ENCODE measurements around the gene ERBB4.
"Not testable (repeated sequence)": the region's sequence is repeated elsewhere in the genome, so short reads cannot be mapped to it uniquely, and the experiment has no call there.

The ERBB4 gene

DNA sequence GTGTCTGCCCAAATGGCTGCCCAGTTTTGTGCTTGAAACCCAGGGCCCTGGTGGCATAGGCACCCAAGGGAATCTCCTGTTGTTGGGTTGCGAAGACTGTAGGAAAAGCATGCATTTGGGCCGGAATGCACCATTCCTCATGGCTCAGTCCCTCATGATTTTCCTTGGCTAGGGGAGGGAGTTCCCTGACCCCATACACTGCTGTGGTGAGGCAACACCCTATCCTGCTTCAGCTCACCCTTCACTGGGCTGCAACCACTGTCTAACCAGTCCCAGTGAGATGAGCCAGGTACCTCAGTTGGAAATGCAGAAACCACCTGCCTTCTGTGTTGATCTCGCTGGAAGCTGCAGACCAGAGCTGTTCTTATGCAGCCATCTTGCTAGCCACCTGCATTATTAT is 300.4 kb downstream of the ERBB4 start:
- not testable (repeated sequence) for H3K27me3 ChIP-seq (ENCODE audit: control insufficient read depth in 2 of 2, insufficient read depth in 2 of 2, low read length in 2 of 2); H3K4me1 ChIP-seq (ENCODE audit: control insufficient read depth in 2 of 2, insufficient read depth in 2 of 2, low read length in 2 of 2); H3K36me3 ChIP-seq (ENCODE audit: control insufficient read depth in 2 of 2, insufficient read depth in 2 of 2, low read length in 2 of 2); H3K4me3 ChIP-seq (ENCODE audit: low read length in 2 of 2); H3K9me3 ChIP-seq (ENCODE audit: control insufficient read depth in 2 of 2, low read length in 2 of 2); H3K9ac ChIP-seq (ENCODE audit: low read depth in 1 of 2, low read length in 2 of 2); H3K27ac ChIP-seq (ENCODE audit: low read depth in 2 of 2, low read length in 2 of 2)

DNA sequence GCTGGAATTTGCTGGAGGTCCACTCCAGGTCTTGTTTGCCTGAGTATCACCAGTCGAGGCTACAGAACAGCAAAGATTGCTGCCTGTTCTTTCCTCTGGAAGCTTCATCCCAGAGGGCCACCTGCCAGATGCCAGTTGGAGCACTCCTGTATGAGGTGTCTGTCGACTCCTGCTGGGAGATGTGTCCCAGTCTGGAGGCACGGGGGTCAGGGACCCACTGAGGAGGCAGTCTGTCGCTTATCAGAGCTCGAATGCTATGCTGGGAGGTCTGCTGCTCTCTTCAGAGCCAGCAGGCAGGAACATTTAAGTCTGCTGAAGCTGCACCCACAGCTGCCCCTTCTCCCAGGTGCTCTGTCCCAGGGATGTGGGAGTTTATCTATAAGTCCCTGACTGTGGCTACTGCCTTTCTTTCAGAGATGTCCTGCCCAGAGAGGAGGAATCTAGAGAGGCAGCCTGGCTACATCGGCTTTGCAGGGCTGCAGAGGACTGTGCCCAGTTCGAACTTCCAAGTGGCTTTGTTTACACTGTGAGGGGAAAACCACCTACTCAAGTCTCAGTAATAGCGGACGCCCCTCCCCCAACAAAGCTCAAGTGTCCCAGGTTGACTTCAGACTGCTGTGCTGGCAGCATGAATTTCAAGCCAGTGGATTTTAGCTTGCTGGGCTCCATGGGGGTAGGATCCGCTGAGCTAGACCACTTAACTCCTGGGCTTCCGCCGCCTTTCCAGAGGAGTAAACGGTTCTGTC is 301.1 kb downstream of the ERBB4 start:
- Histone ChIP-seq H3K36me3 (ENCODE audit: control insufficient read depth in 2 of 2, insufficient read depth in 2 of 2, low read length in 2 of 2) (no peaks in the 10 kb centered on the region), H3K9me3 (ENCODE audit: control insufficient read depth in 2 of 2, low read length in 2 of 2) (no peaks in the 10 kb centered on the region)

DNA sequence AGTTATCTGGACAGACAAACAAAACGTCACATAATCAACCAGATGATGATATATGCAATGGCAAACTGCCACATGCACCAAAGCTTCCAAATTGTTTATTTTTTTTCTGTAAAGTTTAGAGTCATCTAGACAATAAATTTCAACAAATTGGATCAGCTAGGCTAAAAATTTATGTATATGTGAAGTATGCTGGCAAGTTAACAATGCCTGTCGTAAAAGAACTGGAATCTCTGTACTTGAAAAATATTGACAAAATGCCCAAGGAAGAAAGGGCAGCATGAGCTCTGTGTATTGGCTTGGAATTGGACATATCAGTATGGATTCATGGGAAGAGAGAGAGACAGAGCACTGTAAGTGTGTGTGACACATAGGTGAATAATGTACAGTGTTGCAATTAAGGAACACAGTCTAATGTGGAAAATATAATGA is 309.8 kb downstream of the ERBB4 start:
- Histone ChIP-seq H3K4me1 (ENCODE audit: control insufficient read depth in 2 of 2, insufficient read depth in 2 of 2, low read length in 2 of 2) (no peaks in the 10 kb centered on the region), H3K9me3 (ENCODE audit: control insufficient read depth in 2 of 2, low read length in 2 of 2) (no peaks in the 10 kb centered on the region), H3K36me3 (ENCODE audit: control insufficient read depth in 2 of 2, insufficient read depth in 2 of 2, low read length in 2 of 2) (no peaks in the 10 kb centered on the region), H3K27me3 (ENCODE audit: control insufficient read depth in 2 of 2, insufficient read depth in 2 of 2, low read length in 2 of 2) (no peaks in the 10 kb centered on the region), H3K27ac (ENCODE audit: low read depth in 2 of 2, low read length in 2 of 2) (no peak overlapping the region), H3K9ac (ENCODE audit: low read depth in 1 of 2, low read length in 2 of 2) (no peak overlapping the region), H3K4me3 (ENCODE audit: low read length in 2 of 2) (no peak overlapping the region)

More for the DNA sequence above, 301.1 kb downstream of the ERBB4 start:
- Histone ChIP-seq H3K27me3 (ENCODE audit: control insufficient read depth in 2 of 2, insufficient read depth in 2 of 2, low read length in 2 of 2) (no peaks in the 10 kb centered on the region), H3K4me3 (ENCODE audit: low read length in 2 of 2) (no peak overlapping the region), H3K4me1 (ENCODE audit: control insufficient read depth in 2 of 2, insufficient read depth in 2 of 2, low read length in 2 of 2) (no peaks in the 10 kb centered on the region), H3K9ac (ENCODE audit: low read depth in 1 of 2, low read length in 2 of 2) (no peak overlapping the region), H3K27ac (ENCODE audit: low read depth in 2 of 2, low read length in 2 of 2) (no peak overlapping the region)

DNA sequence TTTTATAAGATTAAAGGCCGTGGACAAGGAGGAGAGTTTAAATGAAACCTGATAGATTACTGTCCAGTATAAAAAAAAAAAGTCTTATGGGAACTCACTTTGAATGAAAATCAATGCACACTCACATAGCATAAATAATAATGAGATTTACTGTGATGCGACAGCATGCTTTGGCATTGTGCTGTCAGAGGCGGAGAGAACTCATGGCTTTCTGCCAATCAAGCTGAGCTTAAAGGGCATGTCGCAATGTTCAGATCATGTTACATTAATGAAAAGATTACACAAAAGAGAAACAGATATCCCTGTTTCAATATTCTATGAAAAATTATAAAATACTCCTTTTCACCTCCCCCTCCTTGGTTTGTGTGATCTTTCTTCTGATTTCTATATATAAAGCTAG is 310.8 kb downstream of the ERBB4 start:
- H3K4me1 ChIP-seq (ENCODE audit: control insufficient read depth in 2 of 2, insufficient read depth in 2 of 2, low read length in 2 of 2): no peaks in the 10 kb centered on the region
- no peaks in the 10 kb centered on the region for H3K9me3 ChIP-seq (ENCODE audit: control insufficient read depth in 2 of 2, low read length in 2 of 2)
- H3K4me3 ChIP-seq (ENCODE audit: low read length in 2 of 2): no peak overlapping the region
- no peak overlapping the region for H3K9ac ChIP-seq (ENCODE audit: low read depth in 1 of 2, low read length in 2 of 2)
- H3K27me3 ChIP-seq (ENCODE audit: control insufficient read depth in 2 of 2, insufficient read depth in 2 of 2, low read length in 2 of 2): no peaks in the 10 kb centered on the region
- no peak overlapping the region for H3K27ac ChIP-seq (ENCODE audit: low read depth in 2 of 2, low read length in 2 of 2)
- H3K36me3 ChIP-seq (ENCODE audit: control insufficient read depth in 2 of 2, insufficient read depth in 2 of 2, low read length in 2 of 2): no peaks in the 10 kb centered on the region

DNA sequence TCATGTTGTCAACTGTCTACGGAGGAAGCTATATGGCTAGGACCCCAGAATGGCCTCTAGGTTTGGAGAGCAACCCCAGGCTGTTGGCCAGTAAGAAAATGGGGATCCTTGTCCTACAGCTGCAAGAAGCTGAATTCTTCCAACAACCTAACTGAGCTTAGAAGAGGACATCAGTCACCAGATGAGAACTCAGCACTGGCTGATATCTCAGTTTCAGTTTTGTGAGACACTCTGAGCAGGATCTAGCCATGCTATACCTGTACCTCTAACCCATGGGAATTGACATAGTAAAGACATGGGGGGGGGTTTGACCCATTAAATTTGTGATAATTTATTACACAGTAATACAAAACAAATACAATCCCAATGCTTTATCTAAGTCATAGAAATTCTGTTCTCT is 312.5 kb downstream of the ERBB4 start:
- H3K9ac ChIP-seq (ENCODE audit: low read depth in 1 of 2, low read length in 2 of 2): no peak overlapping the region
- H3K4me3 ChIP-seq (ENCODE audit: low read length in 2 of 2): no peak overlapping the region
- no peaks in the 10 kb centered on the region for H3K9me3 ChIP-seq (ENCODE audit: control insufficient read depth in 2 of 2, low read length in 2 of 2)
- no peak overlapping the region for H3K27ac ChIP-seq (ENCODE audit: low read depth in 2 of 2, low read length in 2 of 2)
- no peaks in the 10 kb centered on the region for H3K27me3 ChIP-seq (ENCODE audit: control insufficient read depth in 2 of 2, insufficient read depth in 2 of 2, low read length in 2 of 2)
- no peaks in the 10 kb centered on the region for H3K4me1 ChIP-seq (ENCODE audit: control insufficient read depth in 2 of 2, insufficient read depth in 2 of 2, low read length in 2 of 2)
- no peaks in the 10 kb centered on the region for H3K36me3 ChIP-seq (ENCODE audit: control insufficient read depth in 2 of 2, insufficient read depth in 2 of 2, low read length in 2 of 2)

DNA sequence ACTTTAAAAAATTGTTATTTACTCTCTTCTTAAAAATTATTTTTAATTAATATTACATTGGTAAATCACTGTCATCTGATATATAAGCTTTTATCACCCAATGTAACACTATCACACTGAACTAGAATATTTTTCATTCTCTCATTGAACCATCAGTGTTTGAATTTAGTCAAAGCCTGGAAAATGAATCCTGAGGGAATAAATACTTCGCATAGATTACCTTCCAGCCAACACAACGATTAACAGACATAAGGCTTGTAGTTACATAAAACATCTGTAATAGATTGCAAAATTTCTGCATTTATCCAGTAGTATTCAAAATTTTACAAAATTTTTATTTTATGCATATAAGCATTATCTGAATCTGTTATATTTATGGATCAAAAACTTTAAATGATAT is 314.9 kb downstream of the ERBB4 start:
- no peaks in the 10 kb centered on the region for H3K36me3 ChIP-seq (ENCODE audit: control insufficient read depth in 2 of 2, insufficient read depth in 2 of 2, low read length in 2 of 2)
- H3K27me3 ChIP-seq (ENCODE audit: control insufficient read depth in 2 of 2, insufficient read depth in 2 of 2, low read length in 2 of 2): no peaks in the 10 kb centered on the region
- H3K27ac ChIP-seq (ENCODE audit: low read depth in 2 of 2, low read length in 2 of 2): no peak overlapping the region
- no peak overlapping the region for H3K9ac ChIP-seq (ENCODE audit: low read depth in 1 of 2, low read length in 2 of 2)
- no peak overlapping the region for H3K4me3 ChIP-seq (ENCODE audit: low read length in 2 of 2)
- no peaks in the 10 kb centered on the region for H3K4me1 ChIP-seq (ENCODE audit: control insufficient read depth in 2 of 2, insufficient read depth in 2 of 2, low read length in 2 of 2)
- H3K9me3 ChIP-seq (ENCODE audit: control insufficient read depth in 2 of 2, low read length in 2 of 2): no peaks in the 10 kb centered on the region

DNA sequence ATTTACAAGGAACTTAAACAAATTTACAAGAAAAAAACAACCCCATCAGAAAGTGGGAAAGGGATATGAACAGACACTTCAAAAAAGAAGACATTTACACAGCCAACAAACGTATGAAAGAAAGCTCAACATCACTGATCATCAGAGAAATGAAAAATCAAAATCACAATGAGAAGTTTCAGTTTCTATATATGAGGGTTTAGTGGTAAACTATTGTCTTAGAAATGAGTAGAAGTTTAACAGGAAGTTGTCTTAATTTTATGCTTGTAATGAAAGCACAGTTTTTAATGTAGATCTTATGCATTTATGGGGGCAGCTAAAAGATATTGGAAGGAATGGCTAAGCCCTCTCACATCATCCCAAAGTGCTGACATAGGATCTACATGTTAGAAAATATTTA is 325.4 kb downstream of the ERBB4 start:
- no peaks in the 10 kb centered on the region for H3K4me1 ChIP-seq (ENCODE audit: control insufficient read depth in 2 of 2, insufficient read depth in 2 of 2, low read length in 2 of 2)
- no peak overlapping the region for H3K4me3 ChIP-seq (ENCODE audit: low read length in 2 of 2)
- no peaks in the 10 kb centered on the region for H3K27me3 ChIP-seq (ENCODE audit: control insufficient read depth in 2 of 2, insufficient read depth in 2 of 2, low read length in 2 of 2)
- no peak overlapping the region for H3K9ac ChIP-seq (ENCODE audit: low read depth in 1 of 2, low read length in 2 of 2)
- H3K36me3 ChIP-seq (ENCODE audit: control insufficient read depth in 2 of 2, insufficient read depth in 2 of 2, low read length in 2 of 2): no peaks in the 10 kb centered on the region
- H3K9me3 ChIP-seq (ENCODE audit: control insufficient read depth in 2 of 2, low read length in 2 of 2): no peaks in the 10 kb centered on the region
- no peak overlapping the region for H3K27ac ChIP-seq (ENCODE audit: low read depth in 2 of 2, low read length in 2 of 2)

DNA sequence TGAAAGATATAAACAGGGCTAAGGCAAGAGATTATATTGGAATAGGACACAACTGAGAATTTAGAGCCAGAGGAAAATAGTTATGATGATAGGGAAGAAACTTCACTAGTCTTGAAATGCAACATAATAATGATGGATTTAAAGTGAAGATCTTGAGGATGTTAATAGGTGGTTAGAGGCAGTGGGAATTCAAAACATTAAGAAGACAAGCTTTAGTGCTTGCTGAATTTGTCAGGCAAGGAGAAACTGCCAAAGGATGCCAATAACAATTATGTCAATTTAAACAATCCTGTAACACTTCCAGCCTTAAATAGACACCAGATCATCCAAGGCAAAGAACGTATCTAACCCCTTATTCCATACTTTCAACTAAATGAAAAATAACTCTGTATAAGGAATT is 330.1 kb downstream of the ERBB4 start:
- no peak overlapping the region for H3K27ac ChIP-seq (ENCODE audit: low read depth in 2 of 2, low read length in 2 of 2)
- H3K9ac ChIP-seq (ENCODE audit: low read depth in 1 of 2, low read length in 2 of 2): no peak overlapping the region
- no peak overlapping the region for H3K4me3 ChIP-seq (ENCODE audit: low read length in 2 of 2)
- H3K27me3 ChIP-seq (ENCODE audit: control insufficient read depth in 2 of 2, insufficient read depth in 2 of 2, low read length in 2 of 2): no peaks in the 10 kb centered on the region
- H3K4me1 ChIP-seq (ENCODE audit: control insufficient read depth in 2 of 2, insufficient read depth in 2 of 2, low read length in 2 of 2): no peaks in the 10 kb centered on the region
- no peaks in the 10 kb centered on the region for H3K9me3 ChIP-seq (ENCODE audit: control insufficient read depth in 2 of 2, low read length in 2 of 2)
- no peaks in the 10 kb centered on the region for H3K36me3 ChIP-seq (ENCODE audit: control insufficient read depth in 2 of 2, insufficient read depth in 2 of 2, low read length in 2 of 2)

DNA sequence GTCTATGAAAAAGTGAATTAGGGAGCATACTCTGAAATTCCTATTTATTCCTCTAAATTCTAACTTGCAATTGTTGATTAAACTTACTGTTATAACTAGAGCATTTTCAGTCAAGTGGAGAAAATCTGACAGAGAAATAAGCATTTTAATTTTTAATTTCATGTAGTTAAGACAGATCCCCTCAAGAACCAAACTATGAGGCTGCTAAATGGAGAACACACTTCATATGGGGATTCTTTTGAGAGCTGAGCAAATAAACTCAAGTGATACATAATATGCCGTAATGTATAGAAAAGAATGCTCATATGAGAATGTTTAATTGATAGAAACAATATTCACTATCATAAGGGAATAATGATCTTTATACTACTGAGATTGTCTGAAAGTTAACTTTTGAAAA is 340.8 kb downstream of the ERBB4 start:
- no peaks in the 10 kb centered on the region for H3K9me3 ChIP-seq (ENCODE audit: control insufficient read depth in 2 of 2, low read length in 2 of 2)
- no peaks in the 10 kb centered on the region for H3K4me1 ChIP-seq (ENCODE audit: control insufficient read depth in 2 of 2, insufficient read depth in 2 of 2, low read length in 2 of 2)

DNA sequence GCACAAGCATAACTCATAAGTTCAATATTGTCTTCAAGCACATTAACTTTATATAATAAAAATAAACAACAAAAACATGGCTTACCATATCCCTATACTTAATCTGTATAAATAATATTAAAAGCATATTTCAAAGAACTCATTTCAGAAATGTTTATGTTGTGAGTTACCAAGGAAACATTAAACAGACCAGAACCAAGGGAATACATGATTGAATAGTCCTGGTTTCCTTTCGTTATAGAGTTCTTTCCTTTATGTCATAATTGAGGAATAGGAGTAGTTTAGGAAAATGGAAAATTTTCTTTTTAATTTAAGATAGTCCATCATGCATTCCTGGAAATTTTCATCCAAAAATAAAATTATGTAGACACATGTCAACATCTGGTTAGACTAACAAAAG is 343.0 kb downstream of the ERBB4 start:
- H3K9me3 ChIP-seq (ENCODE audit: control insufficient read depth in 2 of 2, low read length in 2 of 2): no peaks in the 10 kb centered on the region
- no peaks in the 10 kb centered on the region for H3K27me3 ChIP-seq (ENCODE audit: control insufficient read depth in 2 of 2, insufficient read depth in 2 of 2, low read length in 2 of 2)
- H3K27ac ChIP-seq (ENCODE audit: low read depth in 2 of 2, low read length in 2 of 2): no peak overlapping the region
- H3K4me3 ChIP-seq (ENCODE audit: low read length in 2 of 2): no peak overlapping the region
- no peaks in the 10 kb centered on the region for H3K36me3 ChIP-seq (ENCODE audit: control insufficient read depth in 2 of 2, insufficient read depth in 2 of 2, low read length in 2 of 2)
- H3K4me1 ChIP-seq (ENCODE audit: control insufficient read depth in 2 of 2, insufficient read depth in 2 of 2, low read length in 2 of 2): no peaks in the 10 kb centered on the region
- H3K9ac ChIP-seq (ENCODE audit: low read depth in 1 of 2, low read length in 2 of 2): no peak overlapping the region

More for the DNA sequence above, 340.8 kb downstream of the ERBB4 start:
- Histone ChIP-seq H3K36me3 (ENCODE audit: control insufficient read depth in 2 of 2, insufficient read depth in 2 of 2, low read length in 2 of 2) (no peaks in the 10 kb centered on the region), H3K27me3 (ENCODE audit: control insufficient read depth in 2 of 2, insufficient read depth in 2 of 2, low read length in 2 of 2) (no peaks in the 10 kb centered on the region), H3K9ac (ENCODE audit: low read depth in 1 of 2, low read length in 2 of 2) (no peak overlapping the region), H3K27ac (ENCODE audit: low read depth in 2 of 2, low read length in 2 of 2) (no peak overlapping the region), H3K4me3 (ENCODE audit: low read length in 2 of 2) (no peak overlapping the region)

DNA sequence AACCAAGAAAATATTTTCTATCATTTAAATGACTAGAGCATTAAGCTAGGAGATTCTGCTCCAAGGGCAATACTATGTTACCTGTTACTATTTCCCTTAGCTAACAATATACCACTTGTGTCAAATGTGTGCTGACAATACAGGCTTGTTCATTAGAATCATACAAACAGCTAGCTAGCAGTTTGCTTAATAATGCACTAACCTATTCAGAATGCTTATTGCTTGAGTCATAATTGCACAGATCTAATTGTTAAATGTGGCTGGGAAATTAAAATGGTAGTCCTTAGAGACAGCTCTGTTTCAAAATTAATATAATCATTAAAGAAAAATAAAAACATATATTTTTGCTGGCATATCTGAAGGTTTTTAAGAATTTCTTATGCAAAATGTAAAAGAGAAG is 344.2 kb downstream of the ERBB4 start:
- Histone ChIP-seq H3K9me3 (ENCODE audit: control insufficient read depth in 2 of 2, low read length in 2 of 2) (no peaks in the 10 kb centered on the region), H3K4me3 (ENCODE audit: low read length in 2 of 2) (no peak overlapping the region), H3K9ac (ENCODE audit: low read depth in 1 of 2, low read length in 2 of 2) (no peak overlapping the region), H3K27ac (ENCODE audit: low read depth in 2 of 2, low read length in 2 of 2) (no peak overlapping the region), H3K27me3 (ENCODE audit: control insufficient read depth in 2 of 2, insufficient read depth in 2 of 2, low read length in 2 of 2) (no peaks in the 10 kb centered on the region), H3K4me1 (ENCODE audit: control insufficient read depth in 2 of 2, insufficient read depth in 2 of 2, low read length in 2 of 2) (no peaks in the 10 kb centered on the region), H3K36me3 (ENCODE audit: control insufficient read depth in 2 of 2, insufficient read depth in 2 of 2, low read length in 2 of 2) (no peaks in the 10 kb centered on the region)

Data from mucosa of rectum (tissue), 2 donors.